Fibroblast of lung (primary cell): Measurements from ENCODE around the gene MCRIP1.

ENCODE experiments used
- CTCF ChIP-seq, 2 donors: IDR thresholded peaks in 1 of 2; conservative IDR thresholded peaks in 1 of 2; 1 replicate in 1 of 2; 2 replicates in 1 of 2; pipeline ENCODE4 v1.5.1; 2011 to 2012; ENCODE audit warnings: low read length in 2 of 2, control low read depth in 1 of 2, inconsistent platforms in 1 of 2, low read depth in 1 of 2, mild to moderate bottlenecking in 1 of 2
- EZH2 ChIP-seq: IDR thresholded peaks from 2 replicates; pipeline ENCODE4 v1.5.1; 2012; ENCODE audit warnings: low read length, control low read depth, mild to moderate bottlenecking; ENCODE audit errors: missing control alignments

- TF ChIP-seq CTCF (conservative IDR thresholded peaks at IDR 0.05 in 1 of 2, IDR thresholded peaks at IDR 0.05 in 1 of 2; ENCODE audit: low read depth in 1 of 2, low read length in 2 of 2) = no peak
- no peak for TF ChIP-seq EZH2
Observed at GRCh38 chr17:81868674-81869220, 35.7 kb upstream of the MCRIP1 start.
